Activated naive CD4-positive, alpha-beta T cell treated with anti-CD3 and anti-CD28 coated beads, Interleukin-2, amount 50 U/mL, for 16 hours (primary cell): Measurements from ENCODE around the gene CSF2.
"Not testable (repeated sequence)": the region's sequence is repeated elsewhere in the genome, so short reads cannot be mapped to it uniquely, and the experiment has no call there.

Experiments used
- DNase-seq: peaks from one replicate; pipeline ENCODE4 v3.0.0-alpha.2; 2020

CSF2 gene

DNA sequence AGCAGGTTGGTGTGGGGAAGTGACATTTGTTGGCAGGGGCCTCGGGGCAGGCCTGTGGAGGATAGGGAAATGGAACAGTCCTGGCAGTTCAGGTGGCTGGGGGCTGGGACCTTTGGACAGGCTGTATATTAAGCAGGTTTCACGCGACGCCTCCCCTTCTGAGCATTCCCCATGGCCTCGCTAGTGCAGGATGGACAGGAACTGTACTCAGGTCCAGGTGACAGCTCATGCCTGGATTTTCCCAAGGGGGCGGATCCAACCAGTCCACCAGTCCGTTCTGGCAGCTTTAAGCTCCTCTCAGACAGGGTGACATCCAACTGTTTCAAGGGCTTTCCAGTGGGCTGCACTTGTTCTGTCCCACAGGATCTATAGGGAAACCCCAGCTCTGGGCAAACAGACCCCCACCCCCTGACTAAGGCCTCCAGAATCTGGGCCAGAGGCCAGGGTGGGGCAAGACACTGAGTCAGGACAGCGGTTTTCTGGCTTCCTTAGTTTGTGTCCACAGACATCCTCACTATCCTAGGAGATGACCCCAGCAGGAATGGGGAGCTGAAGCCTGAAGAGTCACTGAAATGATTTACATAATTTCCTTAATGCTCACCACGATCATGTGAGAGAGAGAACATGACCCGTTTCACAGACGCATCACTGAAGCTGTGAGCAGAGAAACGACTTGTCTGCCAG is 20.9 kb downstream of the CSF2 start:
- no peak for DNase-seq

GRCh38 chr5:132095077-132095410 is 21.5 kb downstream of the CSF2 start:
- no peak for DNase-seq

DNA sequence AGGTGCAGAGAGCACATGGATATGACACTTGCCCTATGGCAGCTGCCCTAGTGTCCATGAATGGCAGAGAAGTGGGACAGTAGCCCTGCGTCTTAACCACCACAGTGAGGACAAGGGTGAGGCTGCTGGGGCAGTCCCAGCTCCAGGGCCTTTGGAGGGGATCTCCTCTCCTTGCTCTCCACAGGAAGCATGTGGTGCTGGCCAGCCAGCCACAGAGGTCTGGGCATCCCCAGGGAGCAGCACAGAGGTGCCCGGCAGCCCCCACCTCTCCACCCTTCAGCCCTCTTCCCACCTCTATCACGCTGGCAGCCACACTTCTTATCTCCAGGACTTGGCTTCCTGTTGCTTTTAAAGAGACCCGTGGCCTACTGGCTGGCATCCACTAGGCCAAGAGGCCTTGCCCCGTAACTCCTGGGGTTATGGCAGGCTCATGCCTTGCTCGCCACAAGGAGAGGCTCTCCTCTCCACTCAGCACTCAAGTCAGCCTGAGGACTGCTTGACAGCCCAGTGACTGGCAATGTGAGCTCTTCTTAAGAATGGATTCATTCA is 21.9 kb downstream of the CSF2 start:
- no peak for DNase-seq

DNA sequence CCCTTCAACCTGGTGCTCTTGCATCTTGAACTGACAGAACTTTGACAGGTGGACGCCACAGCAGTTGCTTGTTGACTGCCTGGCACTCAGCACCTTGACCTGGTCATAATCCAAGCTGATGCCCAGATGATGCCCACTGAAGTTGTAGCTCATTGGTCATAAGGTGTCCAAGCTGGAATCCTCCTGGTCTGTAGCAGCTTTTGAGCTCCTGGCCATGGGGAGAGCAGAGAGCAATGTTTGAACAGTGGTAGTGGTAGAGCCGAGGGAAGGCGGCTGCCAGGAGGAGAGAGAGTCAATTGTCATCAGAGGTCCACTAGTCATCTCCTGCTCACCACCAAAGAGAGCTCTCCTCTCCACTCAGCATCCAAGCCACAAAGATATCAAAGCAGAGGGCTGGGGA is 23.3 kb downstream of the CSF2 start:
- DNase-seq: no peak

DNA sequence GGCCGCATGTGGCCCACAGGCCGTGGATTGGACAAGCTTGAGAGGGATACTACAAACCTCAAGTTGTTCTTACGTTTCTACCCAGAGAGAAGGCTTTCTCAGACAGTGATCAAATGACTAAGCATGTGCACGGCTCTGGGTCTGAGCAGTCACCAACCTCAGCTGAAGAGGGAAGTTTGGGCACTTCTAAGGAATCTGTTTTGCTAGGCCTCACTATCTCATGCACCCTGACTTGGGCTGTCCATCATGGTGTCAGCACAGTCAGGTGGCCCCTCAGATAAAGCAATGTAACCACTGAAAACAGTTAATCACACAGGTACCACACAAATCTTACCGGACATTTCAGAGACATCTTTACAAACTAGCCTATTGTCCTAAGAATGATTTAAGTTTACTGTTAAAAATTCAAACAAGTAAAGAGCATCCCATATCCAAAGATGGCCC is 24.6 kb downstream of the CSF2 start:
- DNase-seq: no peak

- no peak for DNase-seq
Observed at GRCh38 chr5:132098621-132099020, 25.0 kb downstream of the CSF2 start.

GRCh38 chr5:132099076-132099748 is 25.6 kb downstream of the CSF2 start:
- DNase-seq: peak; percentile 71

DNA sequence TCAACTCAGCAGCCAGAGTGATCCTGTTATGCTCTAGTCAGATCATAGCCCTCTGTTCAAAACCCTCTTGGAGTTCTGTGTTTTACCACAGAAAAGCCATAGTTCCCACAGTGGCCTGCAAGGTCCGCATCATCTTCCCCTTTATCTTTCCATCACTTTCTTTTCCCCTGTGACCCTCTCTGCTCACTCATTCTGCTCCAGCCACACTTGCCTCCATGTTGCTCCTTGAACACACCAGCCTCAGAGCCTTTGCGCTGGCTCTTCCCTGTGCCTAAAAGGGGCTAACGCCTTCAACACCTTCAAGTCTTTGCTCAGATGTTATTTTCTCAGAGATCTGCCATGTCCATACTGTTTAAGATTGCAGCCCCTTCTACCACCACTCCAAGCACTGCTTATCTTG is 26.3 kb downstream of the CSF2 start:
- DNase-seq: no peak

DNA sequence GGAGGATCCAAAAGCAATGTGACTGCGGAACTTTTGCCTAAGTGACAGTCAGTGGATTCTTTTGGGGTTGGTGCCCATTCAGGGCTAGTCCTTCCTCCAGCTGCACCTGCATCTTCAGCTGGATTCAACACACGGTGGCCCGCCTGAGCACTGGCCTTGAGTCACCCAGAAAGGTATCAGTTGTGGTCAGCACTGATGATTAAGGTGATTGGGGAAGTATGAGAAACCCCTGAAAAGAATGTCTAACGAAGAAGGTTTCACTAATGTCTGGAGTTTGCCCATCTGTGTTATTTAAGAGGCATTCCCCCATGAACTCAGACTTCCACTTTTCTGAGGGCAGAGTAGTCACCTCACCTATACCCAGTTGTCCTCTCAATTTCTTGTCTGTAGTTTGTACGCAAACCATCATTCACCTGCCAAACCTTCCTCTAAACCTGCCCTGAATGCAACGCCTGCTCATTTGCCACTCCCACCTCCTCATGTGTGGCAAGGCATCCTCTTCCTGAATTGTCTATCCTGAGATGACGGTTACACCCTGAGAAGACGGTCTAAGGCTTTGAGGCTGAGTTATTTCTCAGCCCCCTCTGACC is 27.2 kb downstream of the CSF2 start:
- no peak for DNase-seq

GRCh38 chr5:132101385-132101880 is 27.8 kb downstream of the CSF2 start:
- no peak for DNase-seq

DNA sequence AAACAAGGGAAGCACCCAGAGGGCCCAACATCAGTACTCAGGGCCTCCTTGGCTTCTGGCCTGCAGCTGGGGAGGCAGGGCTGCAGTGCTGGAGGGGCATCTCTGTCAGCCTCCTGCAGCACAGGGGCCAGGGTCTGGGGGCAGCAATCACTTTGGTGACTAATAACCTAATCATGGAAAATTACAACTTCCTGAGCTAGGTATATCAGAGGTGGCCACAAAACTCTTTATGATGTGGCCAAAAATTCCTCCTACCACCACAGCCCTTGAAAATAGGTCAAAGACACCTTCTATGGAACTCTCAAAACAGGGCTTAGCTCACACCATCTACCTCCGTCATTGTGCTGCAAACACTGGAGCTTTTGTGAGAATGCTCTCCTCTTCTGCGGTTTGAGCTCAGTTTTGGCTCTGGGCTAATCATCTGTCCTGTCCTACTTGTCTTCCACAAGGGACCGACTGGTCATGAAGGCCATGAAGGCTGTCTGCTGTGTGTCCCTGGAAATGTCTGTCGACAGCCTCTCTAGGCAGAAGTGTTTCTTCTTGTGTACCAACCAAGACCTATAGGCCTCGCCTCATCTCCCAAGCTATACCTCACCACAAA is 28.6 kb downstream of the CSF2 start:
- DNase-seq: no peak

- DNase-seq: no peak
Observed at GRCh38 chr5:132102944-132103331, 29.3 kb downstream of the CSF2 start.

GRCh38 chr5:132103332-132103951 is 29.9 kb downstream of the CSF2 start:
- peak; percentile 70 for DNase-seq

DNA sequence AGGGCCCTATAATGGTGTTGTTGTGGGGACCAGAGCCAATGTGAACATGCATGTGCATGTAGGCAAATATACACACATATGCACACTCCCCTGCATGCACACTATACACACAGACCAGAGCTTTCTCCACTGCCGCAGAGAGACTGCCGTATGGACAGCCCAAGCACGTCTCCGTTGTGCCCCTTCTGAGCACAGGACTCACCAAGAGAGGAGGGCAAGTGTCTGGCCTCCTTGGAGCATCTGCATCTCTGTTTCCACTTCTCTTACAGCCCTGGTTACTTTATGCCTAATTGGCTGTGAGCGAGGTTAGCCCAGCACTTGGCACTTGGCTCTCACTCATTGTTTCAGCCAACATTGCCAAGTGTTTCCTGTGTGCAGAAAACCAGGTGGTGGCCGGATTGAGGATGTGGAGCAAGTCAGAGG is 30.4 kb downstream of the CSF2 start:
- DNase-seq: no peak

DNA sequence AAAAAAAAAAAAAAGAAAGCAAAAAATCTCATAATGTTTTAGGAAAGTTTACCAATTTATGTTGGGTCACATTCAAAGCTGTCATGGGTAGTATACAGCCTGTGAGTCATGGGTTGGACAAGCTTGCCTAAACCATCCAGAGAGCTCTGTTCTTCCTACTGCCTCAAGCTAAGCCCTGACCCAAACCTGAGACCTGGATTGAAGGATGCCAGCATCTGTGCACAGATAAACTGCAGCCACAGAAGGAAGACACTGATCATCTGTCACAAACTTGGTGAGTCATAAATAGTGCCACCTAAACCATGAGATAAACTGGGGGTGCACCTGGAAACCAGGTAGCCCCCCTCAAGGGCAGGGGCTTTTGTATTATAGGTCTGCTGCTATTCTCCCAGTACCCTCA is 31.0 kb downstream of the CSF2 start:
- no peak for DNase-seq

- DNase-seq: no peak
Observed at GRCh38 chr5:132105688-132106087, 32.1 kb downstream of the CSF2 start.

- not testable (repeated sequence) for DNase-seq
Observed at GRCh38 chr5:132108495-132108894, 34.9 kb downstream of the CSF2 start.

DNA sequence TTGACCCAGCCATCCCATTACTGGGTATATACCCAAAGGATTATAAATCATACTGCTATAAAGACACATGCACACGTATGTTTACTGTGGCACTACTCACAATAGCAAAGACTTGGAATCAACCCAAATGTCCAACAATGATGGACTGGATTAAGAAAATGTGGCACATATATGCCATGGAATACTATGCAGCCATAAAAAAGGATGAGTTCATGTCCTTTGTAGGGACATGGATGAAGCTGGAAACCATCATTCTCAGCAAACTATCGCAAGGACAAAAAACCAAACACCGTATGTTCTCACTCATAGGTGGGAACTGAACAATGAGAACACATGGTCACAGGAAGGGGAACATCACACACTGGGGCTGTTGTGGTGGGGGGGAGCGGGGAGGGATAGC is 35.4 kb downstream of the CSF2 start:
- not testable (repeated sequence) for DNase-seq

GRCh38 chr5:132109494-132110053 is 36.0 kb downstream of the CSF2 start:
- no peak for DNase-seq

DNA sequence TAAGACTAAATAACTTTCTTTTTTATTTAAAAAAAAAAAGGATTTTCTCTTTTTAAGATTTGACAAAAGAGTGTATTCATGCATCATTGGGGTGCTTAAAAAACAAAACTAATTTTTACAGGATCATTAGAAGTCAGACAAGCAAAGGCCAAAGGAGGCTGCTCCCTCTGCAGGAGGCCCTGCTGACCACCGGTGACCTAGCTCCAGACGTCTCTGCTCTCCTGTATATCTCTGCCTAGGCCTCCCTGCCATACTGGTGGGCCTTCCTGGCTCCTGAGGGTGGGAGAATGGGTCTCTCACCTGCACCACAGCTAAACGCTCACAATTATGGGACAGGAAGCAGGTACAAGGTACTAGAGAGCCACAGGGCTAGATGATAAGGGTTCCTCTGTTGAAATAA is 36.6 kb downstream of the CSF2 start:
- no peak for DNase-seq

- DNase-seq: no peak
Observed at GRCh38 chr5:132110930-132111329, 37.3 kb downstream of the CSF2 start.

- DNase-seq: no peak
Observed at GRCh38 chr5:132112111-132112510, 38.5 kb downstream of the CSF2 start.
